Endothelial cell of umbilical vein (primary cell): ENCODE measurements around the gene SSR2. TPM values are rescaled to one million over a fixed set of nuclear protein-coding genes. Genes with fewer than 3 reads are reported as not detected.

ENCODE experiments used
- BruUV-seq: library from RNA; stranded (reverse); fragments of 400-500 nt; replicated peaks from 2 replicates; lab custom pipeline; 2021; lab: Mats Ljungman, UMichigan
- CTCF ChIA-PET: fragments of 300-600, 350-600 bp; sonication (Branson Sonifier 250); formaldehyde crosslinking; loops from one replicate; lab custom pipeline; 2021; ENCODE audit warnings: antibody characterized with exemption, inconsistent platforms; lab: Charles Lee
- POLR2A ChIA-PET: fragments of 300-600, 350-600 bp; sonication (Branson Sonifier 250); formaldehyde crosslinking; loops from one replicate; lab custom pipeline; 2021; ENCODE audit warnings: antibody characterized with exemption, inconsistent platforms; lab: Charles Lee
- DNase-seq: peaks from one replicate; pipeline ENCODE4 v3.0.0-alpha.2; 2011; ENCODE audit warnings: low read depth, low spot score
- FAIRE-seq: peaks from 2 replicates; lab custom pipeline; 2011; peaks lifted over from hg19 to GRCh38; lab: Jason Lieb, UNC
- H2AFZ ChIP-seq: 2 replicates; pipeline ENCODE4 v1.6.0; 2012; ENCODE audit warnings: low read depth, low read length, control low read depth, inconsistent platforms
- H3K27ac ChIP-seq: 2 replicates; pipeline ENCODE4 v1.5.1; 2011; ENCODE audit warnings: low read depth, mild to moderate bottlenecking, control low read depth, low read length, moderate library complexity; ENCODE audit not compliant: insufficient read depth
- H3K27me3 ChIP-seq, 2 experiments: 2 replicates each; pipeline versions ENCODE4 v1.6.0 to v1.6.1; 2011; ENCODE audit warnings: low read length in 2 of 2, mixed read lengths in 1 of 2; ENCODE audit not compliant: control insufficient read depth in 2 of 2, insufficient read depth in 2 of 2
- H3K36me3 ChIP-seq, 2 experiments: 2 replicates in 1 of 2; 3 replicates in 1 of 2; pipeline ENCODE4 v1.5.1; 2011; ENCODE audit warnings: low read length in 2 of 2, mild to moderate bottlenecking in 1 of 2, moderate library complexity in 1 of 2; ENCODE audit not compliant: control insufficient read depth in 2 of 2, insufficient read depth in 2 of 2; ENCODE audit errors: extremely low read depth in 1 of 2
- H3K4me1 ChIP-seq: 3 replicates; pipeline ENCODE4 v1.5.1; 2011; ENCODE audit warnings: mild to moderate bottlenecking, low read length; ENCODE audit not compliant: control insufficient read depth, insufficient read depth; ENCODE audit errors: extremely low read depth
- H3K4me2 ChIP-seq: 2 replicates; pipeline ENCODE4 v1.6.1; 2011; ENCODE audit warnings: low read length, control low read depth, mixed read lengths; ENCODE audit not compliant: insufficient read depth
- H3K4me3 ChIP-seq, 3 experiments: fragments of 200-600 bp in 1 of 3; sonication (generic), shearing (Covaris generic) in 1 of 3; replicated peaks in 1 of 3; 2 replicates each; pipeline ENCODE4 v1.5.1; 2011 to 2016; ENCODE audit warnings: control low read depth in 3 of 3, low read length in 3 of 3, mild to moderate bottlenecking in 2 of 3, inconsistent platforms in 1 of 3, low read depth in 1 of 3, moderate library complexity in 1 of 3; ENCODE audit not compliant: insufficient read depth in 1 of 3
- H3K79me2 ChIP-seq: 2 replicates; pipeline ENCODE4 v1.6.0; 2012; ENCODE audit warnings: low read length, inconsistent platforms; ENCODE audit not compliant: control insufficient read depth, insufficient read depth
- H3K9ac ChIP-seq: replicated peaks from 2 replicates; pipeline ENCODE3; 2011; ENCODE audit warnings: low read length, control low read depth; ENCODE audit not compliant: insufficient read depth; ENCODE audit errors: extremely low read depth
- H3K9me1 ChIP-seq: replicated peaks from 3 replicates; pipeline ENCODE4 v1.6.0; 2011; ENCODE audit warnings: mild to moderate bottlenecking, low read length; ENCODE audit not compliant: control insufficient read depth, insufficient read depth; ENCODE audit errors: extremely low read depth
- H3K9me3 ChIP-seq: replicated peaks from 2 replicates; pipeline ENCODE4 v1.5.1; 2012; ENCODE audit warnings: low read length, inconsistent platforms; ENCODE audit not compliant: control insufficient read depth, insufficient read depth
- H4K20me1 ChIP-seq: replicated peaks from 2 replicates; pipeline ENCODE3; 2011; ENCODE audit warnings: mild to moderate bottlenecking, low read length; ENCODE audit not compliant: control insufficient read depth, insufficient read depth; ENCODE audit errors: extremely low read depth
- EZH2 ChIP-seq: IDR thresholded peaks from 2 replicates; pipeline ENCODE4 v1.6.1; 2012; ENCODE audit warnings: borderline replicate concordance, low read depth, mild to moderate bottlenecking, moderate library complexity, low read length, inconsistent platforms; ENCODE audit not compliant: severe bottlenecking
- FOS ChIP-seq: IDR thresholded peaks from 2 replicates; pipeline ENCODE4 v1.6.1; 2011; ENCODE audit warnings: mild to moderate bottlenecking, low read length, moderate library complexity, borderline replicate concordance; ENCODE audit not compliant: insufficient read depth
- GATA2 ChIP-seq: IDR thresholded peaks from 2 replicates; pipeline ENCODE4 v1.7.0; 2011; ENCODE audit warnings: low read depth, mild to moderate bottlenecking, moderate library complexity, mixed read lengths, low read length; ENCODE audit not compliant: insufficient read length, insufficient read depth
- JUN ChIP-seq: IDR thresholded peaks from 2 replicates; pipeline ENCODE4 v1.6.1; 2011; ENCODE audit warnings: borderline replicate concordance, low read depth; ENCODE audit not compliant: insufficient read length, insufficient read depth
- MYC ChIP-seq: IDR thresholded peaks from one replicate; pipeline ENCODE4 v1.6.1; 2011; ENCODE audit warnings: mild to moderate bottlenecking, low read depth, low read length
- POLR2A ChIP-seq: IDR thresholded peaks from 2 replicates; pipeline ENCODE4 v1.6.1; 2012; ENCODE audit warnings: low read depth, mild to moderate bottlenecking, control low read depth, low read length
- POLR2AphosphoS5 ChIP-seq: IDR thresholded peaks from 2 replicates; pipeline ENCODE4 v1.6.1; 2012; ENCODE audit warnings: low read depth, mild to moderate bottlenecking, control low read depth, low read length, moderate library complexity; ENCODE audit not compliant: insufficient read depth
- dilution Hi-C: fragments of 300-500 bp; cut with MboI; formaldehyde crosslinking; loops from one replicate; pipeline ENCODE4 v1.15.0; 2019; ENCODE audit warnings: low sequenced_read_pairs; ENCODE audit not compliant: extremely low pct_ligation_motif_present
- intact Hi-C: fragments of 100-400 bp; cut with micrococcal nuclease; formaldehyde crosslinking; loops from one replicate; pipeline ENCODE4 v1.10.0; 2022
- polyA plus RNA-seq, 4 experiments: library from polyadenylated mRNA; depleted of rRNA in 3 of 4; stranded (reverse) in 3 of 4; unstranded in 1 of 4; fragments of >200 nt; gene quantifications; 2 replicates each; pipeline versions ENCODE4 v1.2.1 to v1.2.3, GENCODE V29; 2011 to 2012; ENCODE audit warnings: missing spikeins in 1 of 4
- total RNA-seq: library from RNA; stranded (reverse); gene quantifications from 2 replicates; pipeline ENCODE4 v1.2.3, GENCODE V29; 2021
- TF ChIP-seq, protein P1 (sequence below), 2 donors: IDR thresholded peaks; 1 replicate in 1 of 2; 2 replicates in 1 of 2; pipeline ENCODE4 v1.5.1; 2011; ENCODE audit warnings: low read length in 2 of 2, mild to moderate bottlenecking in 2 of 2, moderate library complexity in 2 of 2, control low read depth in 1 of 2, inconsistent platforms in 1 of 2, low read depth in 1 of 2; ENCODE audit not compliant: insufficient read depth in 1 of 2; ENCODE audit errors: extremely low read depth in 1 of 2
- TF ChIP-seq, protein P2 (sequence below): IDR thresholded peaks from 2 replicates; pipeline ENCODE4 v1.6.1; 2011; ENCODE audit not compliant: insufficient read depth, insufficient read length

The SSR2 gene
- total and polyA plus RNA-seq, 2 donors (not counting 3 experiments of a cell fraction or from before 2014, with no cell fraction given), result 362 to 1,787 TPM

DNA sequence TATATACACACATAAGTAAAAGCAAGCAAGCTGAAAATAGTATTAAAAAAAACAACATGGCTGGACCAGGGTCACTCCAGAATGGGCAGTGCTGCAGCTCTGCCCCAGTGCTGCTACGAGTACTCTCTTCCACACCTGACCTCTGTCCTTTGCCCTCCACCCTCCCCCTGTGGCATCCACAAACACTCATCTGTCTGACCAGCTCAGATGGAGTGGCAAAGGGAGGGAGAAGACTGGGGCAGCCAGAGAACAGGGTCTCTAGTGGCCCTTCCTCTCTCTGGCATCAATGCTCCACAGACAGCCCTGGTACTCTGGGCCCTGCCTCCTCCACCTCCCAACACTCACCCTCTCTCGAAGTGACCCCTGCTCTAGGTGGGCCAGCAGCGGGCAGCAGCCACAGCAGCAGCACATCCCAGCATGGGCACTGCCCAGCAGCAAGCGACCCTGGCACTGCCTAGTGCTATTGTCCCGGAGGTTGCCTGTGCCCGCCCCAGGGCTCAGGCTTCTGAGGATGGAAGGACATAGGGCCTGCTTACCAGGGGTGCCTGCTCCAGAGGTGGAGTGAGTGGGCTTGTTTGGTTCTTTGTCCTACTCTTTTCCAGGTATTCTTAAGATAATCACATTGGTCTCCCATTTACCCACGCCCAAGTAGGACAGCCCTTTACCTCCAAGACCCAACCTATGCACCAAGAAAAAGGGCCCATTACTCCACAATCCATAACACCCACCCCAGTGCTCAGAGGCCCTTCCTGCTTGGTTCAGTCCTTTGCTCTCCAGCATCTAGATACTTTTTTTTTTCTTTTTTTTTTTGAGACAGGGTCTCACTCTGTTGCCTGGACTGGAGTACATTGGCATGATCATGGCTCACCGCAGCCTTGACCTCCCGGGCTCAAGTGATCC, 48.6 kb downstream of the SSR2 start:
- POLR2A ChIA-PET, result no interaction called here
- intact Hi-C loops (no loop called here), dilution Hi-C loops (no loop called here)
- Histone ChIP-seq H3K4me3 (no peak overlapping the region), H3K79me2 (peaks cover 85% of the 10 kb centered on the region), H3K4me2 (no peak overlapping the region), H3K9ac (no peak overlapping the region), H3K27ac (no peak overlapping the region), H3K9me1 (no peaks in the 10 kb centered on the region), H3K4me1 (peaks cover 85% of the 10 kb centered on the region), H4K20me1 (no peaks in the 10 kb centered on the region), H3K9me3 (no peaks in the 10 kb centered on the region), H2AFZ (no peak overlapping the region), H3K27me3 (no peaks in the 10 kb centered on the region), H3K36me3 (peaks cover 0 to 6% of the 10 kb centered on the region in 2 experiments)
- CTCF ChIA-PET, result interaction anchor here (0.8 to 2.0 kb wide), 2 partner anchors 11 kb away, joined by 4 to 20 read pairs; no protein-coding TSS in a partner anchor
- peak; percentile 21 for FAIRE-seq
- no TSS peak for BruUV-seq
- DNase-seq, result no peak
- TF ChIP-seq FOS (no peak), EZH2 (no peak), JUN (no peak), POLR2A (no peak), POLR2AphosphoS5 (no peak), GATA2 (no peak), MYC (no peak)
- TF ChIP-seq, protein P1, sequence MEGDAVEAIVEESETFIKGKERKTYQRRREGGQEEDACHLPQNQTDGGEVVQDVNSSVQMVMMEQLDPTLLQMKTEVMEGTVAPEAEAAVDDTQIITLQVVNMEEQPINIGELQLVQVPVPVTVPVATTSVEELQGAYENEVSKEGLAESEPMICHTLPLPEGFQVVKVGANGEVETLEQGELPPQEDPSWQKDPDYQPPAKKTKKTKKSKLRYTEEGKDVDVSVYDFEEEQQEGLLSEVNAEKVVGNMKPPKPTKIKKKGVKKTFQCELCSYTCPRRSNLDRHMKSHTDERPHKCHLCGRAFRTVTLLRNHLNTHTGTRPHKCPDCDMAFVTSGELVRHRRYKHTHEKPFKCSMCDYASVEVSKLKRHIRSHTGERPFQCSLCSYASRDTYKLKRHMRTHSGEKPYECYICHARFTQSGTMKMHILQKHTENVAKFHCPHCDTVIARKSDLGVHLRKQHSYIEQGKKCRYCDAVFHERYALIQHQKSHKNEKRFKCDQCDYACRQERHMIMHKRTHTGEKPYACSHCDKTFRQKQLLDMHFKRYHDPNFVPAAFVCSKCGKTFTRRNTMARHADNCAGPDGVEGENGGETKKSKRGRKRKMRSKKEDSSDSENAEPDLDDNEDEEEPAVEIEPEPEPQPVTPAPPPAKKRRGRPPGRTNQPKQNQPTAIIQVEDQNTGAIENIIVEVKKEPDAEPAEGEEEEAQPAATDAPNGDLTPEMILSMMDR (IDR thresholded peaks at IDR 0.05; ENCODE audit: extremely low read depth in 1 of 2, insufficient read depth in 1 of 2, low read depth in 1 of 2, low read length in 2 of 2), result no peak
- TF ChIP-seq, protein P2, sequence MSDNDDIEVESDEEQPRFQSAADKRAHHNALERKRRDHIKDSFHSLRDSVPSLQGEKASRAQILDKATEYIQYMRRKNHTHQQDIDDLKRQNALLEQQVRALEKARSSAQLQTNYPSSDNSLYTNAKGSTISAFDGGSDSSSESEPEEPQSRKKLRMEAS, result no peak
